GM08714 (cell line): ENCODE results near the gene SEPHS1.
"Not testable (repeated sequence)": the region's sequence is repeated elsewhere in the genome, so short reads cannot be mapped to it uniquely, and the experiment has no call there.

Source experiments
- H3K4me3 ChIP-seq: fragments of 200-500 bp; sonication (Bioruptor generic); 2 replicates; pipeline ENCODE4 v1.5.1; 2014; ENCODE audit warnings: mild to moderate bottlenecking, low read length, inconsistent platforms
- ZNF274 ChIP-seq: IDR thresholded peaks from 2 replicates; pipeline ENCODE4 v1.6.1; 2012; ENCODE audit warnings: mild to moderate bottlenecking, low read depth, low read length

The SEPHS1 gene

GRCh38 chr10:13298748-13299436, 49.2 kb downstream of the SEPHS1 start:
- TF ChIP-seq ZNF274 = no peak
- peak overlapping the region; percentile 77; the same call in 1 of the 2 replicates for H3K4me3 ChIP-seq

- TF ChIP-seq ZNF274 = no peak
- H3K4me3 ChIP-seq = no peak overlapping the region
Observed at GRCh38 chr10:13296476-13296875, 51.6 kb downstream of the SEPHS1 start.

GRCh38 chr10:13294784-13295183, 53.3 kb downstream of the SEPHS1 start:
- no peak overlapping the region for H3K4me3 ChIP-seq
- no peak for TF ChIP-seq ZNF274

- no peak for TF ChIP-seq ZNF274
- H3K4me3 ChIP-seq = no peak overlapping the region
Observed at GRCh38 chr10:13291821-13292773, 56.0 kb downstream of the SEPHS1 start.

- no peak for TF ChIP-seq ZNF274
- H3K4me3 ChIP-seq = no peak overlapping the region
Observed at GRCh38 chr10:13291061-13291460, 57.0 kb downstream of the SEPHS1 start.

GRCh38 chr10:13284050-13284449, 64.0 kb downstream of the SEPHS1 start:
- H3K4me3 ChIP-seq = no peak overlapping the region
- TF ChIP-seq ZNF274 = no peak

- not testable (repeated sequence) for H3K4me3 ChIP-seq
Observed at GRCh38 chr10:13282348-13282747, 65.7 kb downstream of the SEPHS1 start.

- no peak overlapping the region for H3K4me3 ChIP-seq
- no peak for TF ChIP-seq ZNF274
Observed at GRCh38 chr10:13276749-13277365, 71.2 kb downstream of the SEPHS1 start.

- not testable (repeated sequence) for H3K4me3 ChIP-seq
Observed at GRCh38 chr10:13276146-13276545, 71.9 kb downstream of the SEPHS1 start.

GRCh38 chr10:13272164-13272571, 75.9 kb downstream of the SEPHS1 start:
- no peak overlapping the region for H3K4me3 ChIP-seq
- no peak for TF ChIP-seq ZNF274

- no peak overlapping the region for H3K4me3 ChIP-seq
- no peak for TF ChIP-seq ZNF274
Observed at GRCh38 chr10:13271552-13272163, 76.4 kb downstream of the SEPHS1 start.

- no peak for TF ChIP-seq ZNF274
- no peak overlapping the region for H3K4me3 ChIP-seq
Observed at GRCh38 chr10:13270877-13271551, 77.1 kb downstream of the SEPHS1 start.

GRCh38 chr10:13268841-13269240, 79.3 kb downstream of the SEPHS1 start:
- no peak for TF ChIP-seq ZNF274
- H3K4me3 ChIP-seq = no peak overlapping the region

- TF ChIP-seq ZNF274 = no peak
- H3K4me3 ChIP-seq = no peak overlapping the region
Observed at GRCh38 chr10:13268310-13268709, 79.8 kb downstream of the SEPHS1 start.
